Measurements from ENCODE around the gene CST7.

Gene CST7

GRCh38 chr20:24953621-24954133, 4.6 kb downstream of the CST7 start:
- no peak overlapping the region for H3K4me3 ChIP-seq (replicated peaks; ENCODE audit: low read depth, low read length)
- TF ChIP-seq, protein P1, sequence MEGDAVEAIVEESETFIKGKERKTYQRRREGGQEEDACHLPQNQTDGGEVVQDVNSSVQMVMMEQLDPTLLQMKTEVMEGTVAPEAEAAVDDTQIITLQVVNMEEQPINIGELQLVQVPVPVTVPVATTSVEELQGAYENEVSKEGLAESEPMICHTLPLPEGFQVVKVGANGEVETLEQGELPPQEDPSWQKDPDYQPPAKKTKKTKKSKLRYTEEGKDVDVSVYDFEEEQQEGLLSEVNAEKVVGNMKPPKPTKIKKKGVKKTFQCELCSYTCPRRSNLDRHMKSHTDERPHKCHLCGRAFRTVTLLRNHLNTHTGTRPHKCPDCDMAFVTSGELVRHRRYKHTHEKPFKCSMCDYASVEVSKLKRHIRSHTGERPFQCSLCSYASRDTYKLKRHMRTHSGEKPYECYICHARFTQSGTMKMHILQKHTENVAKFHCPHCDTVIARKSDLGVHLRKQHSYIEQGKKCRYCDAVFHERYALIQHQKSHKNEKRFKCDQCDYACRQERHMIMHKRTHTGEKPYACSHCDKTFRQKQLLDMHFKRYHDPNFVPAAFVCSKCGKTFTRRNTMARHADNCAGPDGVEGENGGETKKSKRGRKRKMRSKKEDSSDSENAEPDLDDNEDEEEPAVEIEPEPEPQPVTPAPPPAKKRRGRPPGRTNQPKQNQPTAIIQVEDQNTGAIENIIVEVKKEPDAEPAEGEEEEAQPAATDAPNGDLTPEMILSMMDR (IDR thresholded peaks at IDR 0.05; ENCODE audit: low read length, missing control alignments) = no peak
- no peak for DNase-seq (ENCODE audit: low read depth)

GRCh38 chr20:24954151-24954550, 5.1 kb downstream of the CST7 start:
- TF ChIP-seq, protein P1 (IDR thresholded peaks at IDR 0.05; ENCODE audit: low read length, missing control alignments) = no peak
- DNase-seq (ENCODE audit: low read depth) = no peak
- H3K4me3 ChIP-seq (replicated peaks; ENCODE audit: low read depth, low read length) = no peak overlapping the region

GRCh38 chr20:24954566-24954965, 5.5 kb downstream of the CST7 start:
- TF ChIP-seq, protein P1 (IDR thresholded peaks at IDR 0.05; ENCODE audit: low read length, missing control alignments) = no peak
- H3K4me3 ChIP-seq (replicated peaks; ENCODE audit: low read depth, low read length) = no peak overlapping the region
- DNase-seq (ENCODE audit: low read depth) = no peak

DNA sequence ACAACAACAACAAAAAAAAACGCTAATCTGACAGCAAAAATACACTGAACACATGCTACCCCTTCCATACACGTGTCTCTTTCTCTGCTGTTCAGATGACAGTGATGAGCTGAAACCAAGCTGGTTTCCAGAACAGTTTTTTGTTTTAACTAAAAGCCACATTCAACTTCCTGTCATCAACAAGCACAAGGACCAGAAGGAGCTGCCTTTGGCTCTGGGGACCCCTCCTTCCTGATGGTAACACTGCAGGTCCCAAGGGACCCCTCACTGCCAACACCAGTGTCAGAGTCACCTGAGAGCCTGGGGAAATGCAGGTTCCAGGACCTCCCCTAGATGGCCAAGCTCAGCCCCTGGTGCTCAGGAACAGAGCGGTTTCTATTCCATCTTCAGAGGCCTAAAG, 6.0 kb downstream of the CST7 start:
- DNase-seq (ENCODE audit: low read depth) = no peak
- H3K4me3 ChIP-seq (replicated peaks; ENCODE audit: low read depth, low read length) = no peak overlapping the region
- TF ChIP-seq, protein P1 (IDR thresholded peaks at IDR 0.05; ENCODE audit: low read length, missing control alignments) = no peak

- DNase-seq (ENCODE audit: low read depth) = no peak
- H3K4me3 ChIP-seq (replicated peaks; ENCODE audit: low read depth, low read length) = no peak overlapping the region
- TF ChIP-seq, protein P1 (IDR thresholded peaks at IDR 0.05; ENCODE audit: low read length, missing control alignments) = no peak
Measured at GRCh38 chr20:24956001-24956841, 7.2 kb downstream of the CST7 start.

DNA sequence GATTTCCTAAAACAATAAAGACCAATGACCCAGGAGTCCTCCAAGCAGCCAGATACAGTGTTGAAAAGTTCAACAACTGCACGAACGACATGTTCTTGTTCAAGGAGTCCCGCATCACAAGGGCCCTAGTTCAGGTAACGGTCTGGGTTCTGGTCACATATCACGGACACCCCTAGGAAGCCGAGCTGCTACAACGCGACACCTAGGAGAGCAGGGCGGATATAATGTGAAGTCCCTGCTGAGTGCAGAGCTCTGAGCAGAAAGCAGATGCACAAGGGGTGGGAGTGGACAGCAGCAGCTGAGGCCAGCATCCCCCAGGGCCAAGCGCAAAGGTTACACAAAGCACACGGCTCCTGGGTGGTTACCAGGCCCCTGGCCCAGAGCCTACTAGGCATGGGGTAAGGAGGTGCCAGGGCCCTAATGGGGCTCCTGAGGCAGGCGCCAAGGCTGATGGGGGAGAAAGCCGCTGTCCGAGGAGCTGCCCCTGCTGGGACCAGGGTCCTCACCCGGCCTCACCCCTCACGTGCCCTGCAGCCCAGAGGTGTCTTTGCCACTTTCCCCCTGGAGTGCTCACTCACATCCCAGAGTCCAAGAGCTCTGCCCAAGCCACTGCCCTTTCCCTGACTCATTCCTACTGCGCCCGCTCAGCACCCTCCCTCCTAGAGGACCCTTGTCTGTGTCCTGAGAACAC, 8.4 kb downstream of the CST7 start:
- no peak for DNase-seq (ENCODE audit: low read depth)
- H3K4me3 ChIP-seq (replicated peaks; ENCODE audit: low read depth, low read length) = no peak overlapping the region
- TF ChIP-seq, protein P1 (IDR thresholded peaks at IDR 0.05; ENCODE audit: low read length, missing control alignments) = no peak
